HG02623 (cell line): Measurements from ENCODE around the gene PHACTR1.
"Not testable (repeated sequence)": the region's sequence is repeated elsewhere in the genome, so short reads cannot be mapped to it uniquely, and the experiment has no call there.

Experiments used
- ATAC-seq: cut with Tn5 transposase; IDR thresholded peaks from one replicate; pipeline ENCODE4 v1.9.1; 2021; ENCODE audit warnings: moderate library complexity; ENCODE audit not compliant: unreplicated experiment

The PHACTR1 gene

GRCh38 chr6:13216236-13217014 is 499.9 kb downstream of the PHACTR1 start:
- ATAC-seq, result no peak

GRCh38 chr6:13217206-13217905 is 500.8 kb downstream of the PHACTR1 start:
- ATAC-seq, result no peak

- no peak for ATAC-seq
These were observed 503.7 kb downstream of the PHACTR1 start for GRCh38 chr6:13220266-13220665.

GRCh38 chr6:13222048-13222447 is 505.5 kb downstream of the PHACTR1 start:
- ATAC-seq, result no peak

- no peak for ATAC-seq
These were observed 509.5 kb downstream of the PHACTR1 start for GRCh38 chr6:13226071-13226470.

DNA sequence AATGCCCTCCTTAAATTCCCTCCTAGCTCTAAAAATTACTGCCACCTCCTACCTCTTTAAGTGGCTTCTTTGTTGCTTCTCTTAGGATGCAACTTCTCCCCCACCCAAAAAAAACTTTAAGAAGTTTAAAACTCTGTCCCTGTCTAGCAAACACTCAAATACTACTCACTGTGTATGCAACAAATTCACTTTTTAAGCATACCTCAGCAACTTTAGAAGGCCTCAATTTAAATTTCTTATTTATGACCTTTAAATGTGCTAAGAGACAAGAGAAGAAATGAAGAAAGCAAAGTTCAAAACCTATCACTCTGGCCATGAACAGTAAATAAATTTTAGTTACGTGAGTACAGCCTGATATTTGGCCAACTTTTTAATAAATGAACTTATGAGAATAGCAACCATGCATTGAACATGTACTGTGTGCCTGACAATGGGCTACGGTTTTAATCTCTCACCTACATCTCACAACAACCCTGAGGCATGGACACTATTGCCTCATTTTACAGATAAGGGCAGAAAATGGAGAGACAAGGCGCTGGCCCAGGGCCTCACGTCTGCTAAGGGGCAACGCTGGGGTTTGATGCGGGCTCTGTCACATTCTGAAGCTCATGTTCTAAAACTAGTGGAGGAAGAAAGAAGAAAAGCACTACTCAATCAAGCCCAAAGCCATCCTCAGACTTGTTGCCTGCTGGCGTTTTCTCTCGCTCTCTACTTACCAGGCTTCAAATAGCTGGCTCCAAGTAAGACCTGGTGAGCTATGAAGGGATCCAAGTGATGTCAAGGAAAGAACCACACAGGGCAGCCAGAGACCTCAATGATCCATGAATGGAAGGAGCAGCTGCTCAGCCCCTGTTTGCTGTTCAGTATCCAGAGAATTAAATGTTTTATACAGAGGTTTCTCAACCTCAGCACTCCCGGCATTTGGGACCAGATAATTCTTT is 512.0 kb downstream of the PHACTR1 start:
- ATAC-seq, result no peak

GRCh38 chr6:13229205-13230085 is 512.9 kb downstream of the PHACTR1 start:
- ATAC-seq, result peak; percentile 84

DNA sequence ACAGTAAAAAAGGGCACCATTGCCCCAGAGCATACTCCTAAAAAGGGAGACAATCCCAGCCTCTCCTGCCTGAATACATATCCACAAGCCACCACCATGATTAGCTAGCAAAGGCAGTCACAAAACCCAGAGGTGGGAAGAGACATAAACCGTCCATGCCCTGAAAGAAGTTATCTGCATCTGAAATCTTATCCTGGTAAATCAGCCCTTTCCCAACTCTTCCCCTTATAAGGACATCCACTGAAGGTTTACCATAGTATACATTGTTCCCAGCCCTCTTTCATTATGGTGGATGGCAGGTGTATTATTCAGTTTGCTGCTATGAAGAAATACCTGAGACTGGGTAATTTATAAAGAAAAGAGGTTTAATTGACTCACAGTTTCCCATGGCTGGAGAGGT is 516.5 kb downstream of the PHACTR1 start:
- no peak for ATAC-seq

GRCh38 chr6:13234130-13234529 is 517.6 kb downstream of the PHACTR1 start:
- no peak for ATAC-seq

DNA sequence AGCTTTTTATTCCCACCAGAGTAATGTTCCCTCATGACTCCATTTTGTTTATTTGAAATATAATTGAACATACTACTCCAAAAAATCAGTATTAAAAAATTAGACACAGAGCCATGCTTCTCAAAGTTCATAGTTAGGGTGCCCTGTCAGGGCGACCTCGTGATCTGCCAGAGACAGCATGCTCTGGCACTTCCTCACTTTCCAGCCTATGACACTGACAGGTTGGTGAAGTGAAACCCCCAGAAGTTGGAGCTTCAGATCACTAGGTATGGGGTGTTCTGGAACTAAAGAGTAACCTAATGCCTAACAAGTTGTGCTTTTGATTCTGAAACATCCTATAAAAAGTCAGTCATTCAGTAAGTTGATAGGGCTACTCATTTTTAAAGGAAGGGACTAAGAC is 518.8 kb downstream of the PHACTR1 start:
- ATAC-seq, result no peak

DNA sequence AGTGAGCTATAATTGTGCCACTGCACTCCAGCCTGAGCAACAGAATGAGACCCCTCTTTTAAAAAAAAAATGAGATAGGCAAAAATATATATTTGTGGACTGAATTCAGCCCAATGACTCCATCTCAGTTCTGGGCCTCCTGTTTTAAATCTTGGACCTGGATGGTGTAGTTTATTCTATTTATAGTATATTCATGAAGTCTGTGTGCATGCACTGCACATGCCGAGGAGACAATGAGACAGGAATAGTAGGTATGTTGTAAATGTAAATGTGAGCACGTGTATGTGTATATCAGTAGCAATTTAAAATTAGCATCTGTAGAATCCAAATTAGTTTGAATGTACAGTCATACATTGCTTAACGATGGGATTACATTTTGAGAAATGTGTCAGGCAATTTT is 520.8 kb downstream of the PHACTR1 start:
- no peak for ATAC-seq

DNA sequence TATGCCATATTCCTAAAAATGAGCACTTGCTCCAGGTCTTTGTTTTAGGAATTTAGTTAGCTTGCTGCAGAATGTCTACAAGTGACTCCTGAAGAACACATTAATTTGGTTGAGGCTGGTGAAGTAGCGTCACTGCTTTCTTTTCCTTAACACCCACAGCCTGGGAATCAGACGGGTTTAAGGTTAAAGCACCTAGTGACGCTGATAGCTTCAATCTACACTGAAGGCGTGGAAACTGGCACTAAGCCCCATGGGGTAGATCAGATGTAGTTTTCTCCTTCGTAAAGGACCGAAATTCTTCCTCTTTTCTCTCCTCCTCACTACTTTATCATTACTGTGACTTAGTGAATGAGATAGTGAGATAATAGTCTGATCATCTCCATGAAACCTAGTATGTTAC is 521.5 kb downstream of the PHACTR1 start:
- no peak for ATAC-seq

- ATAC-seq, result no peak
These were observed 522.2 kb downstream of the PHACTR1 start for GRCh38 chr6:13238640-13239216.

- no peak for ATAC-seq
These were observed 523.2 kb downstream of the PHACTR1 start for GRCh38 chr6:13239530-13240455.

DNA sequence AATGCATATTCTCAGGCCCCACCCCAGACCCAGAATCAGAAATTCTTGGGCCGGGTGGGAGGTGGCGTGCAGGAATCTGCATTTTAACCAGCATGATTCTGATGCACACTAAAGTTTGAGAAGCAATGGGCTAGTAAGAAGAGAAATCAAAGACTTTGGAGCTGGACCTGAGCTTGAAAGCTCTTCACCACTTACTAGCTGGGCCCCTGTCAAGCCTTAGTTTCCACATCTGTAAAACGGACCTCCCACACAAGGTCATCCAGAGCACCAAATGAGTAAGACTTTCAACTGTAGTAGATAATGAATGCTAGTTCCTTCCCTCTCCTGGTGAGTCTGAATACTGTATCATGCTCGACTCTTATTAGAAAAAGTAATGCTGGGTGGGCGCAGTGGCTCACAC is 524.8 kb downstream of the PHACTR1 start:
- no peak for ATAC-seq

DNA sequence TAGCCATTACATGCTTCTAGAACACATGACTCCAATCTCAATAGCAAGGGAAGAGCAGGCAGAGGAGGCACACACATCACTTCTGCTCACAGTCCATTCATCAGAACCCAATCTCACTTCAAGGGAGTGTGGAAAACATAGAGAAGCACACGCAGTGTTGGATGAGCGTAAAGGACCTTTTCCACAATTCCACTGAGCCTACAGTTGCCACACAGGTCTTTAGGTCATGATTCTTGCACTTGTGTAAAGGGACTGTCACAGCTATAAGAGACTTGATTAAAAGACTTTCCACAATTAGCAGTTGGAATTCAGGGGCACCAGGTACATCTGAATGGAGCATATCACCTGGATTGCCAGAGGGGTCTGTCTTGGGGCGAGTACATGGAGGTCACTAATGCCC is 525.6 kb downstream of the PHACTR1 start:
- no peak for ATAC-seq

- ATAC-seq, result no peak
These were observed 526.0 kb downstream of the PHACTR1 start for GRCh38 chr6:13242590-13242989.

DNA sequence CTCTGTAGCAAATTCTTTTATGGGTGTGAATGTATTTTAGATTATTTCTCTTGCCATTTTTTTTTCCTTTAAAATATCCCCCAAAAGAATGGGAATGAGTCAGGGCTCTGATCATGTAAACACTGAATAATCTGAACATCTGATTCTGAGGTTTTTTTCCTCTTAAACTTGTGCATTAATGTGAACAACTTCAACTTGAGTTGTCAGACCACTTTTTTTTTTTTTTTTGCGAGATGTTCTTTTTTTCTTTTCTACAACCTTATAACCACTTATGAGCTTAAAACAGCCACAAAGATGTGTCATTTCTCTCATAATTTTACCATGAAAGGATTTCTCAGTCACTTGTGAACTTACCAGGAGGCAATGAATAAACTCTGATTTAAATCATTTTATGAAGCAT is 526.5 kb downstream of the PHACTR1 start:
- no peak for ATAC-seq

DNA sequence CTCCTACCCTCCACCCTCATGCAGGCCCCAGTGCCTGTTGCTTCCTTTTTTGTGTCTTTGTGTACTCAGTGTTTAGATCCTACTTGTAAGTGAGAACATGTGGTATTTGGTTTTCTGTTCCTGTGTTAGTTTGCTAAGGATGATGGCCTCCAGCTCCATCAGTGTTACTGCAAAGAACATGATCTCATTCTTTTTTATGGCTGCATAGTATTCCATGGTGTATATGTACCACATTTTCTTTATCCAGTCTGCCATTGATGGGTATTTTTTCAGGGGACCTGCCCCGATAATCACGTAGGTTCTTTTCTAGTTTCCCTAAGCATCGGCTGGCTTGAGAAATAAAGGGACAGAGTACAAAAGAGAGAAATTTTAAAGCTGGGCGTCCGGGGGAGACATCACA is 527.2 kb downstream of the PHACTR1 start:
- not testable (repeated sequence) for ATAC-seq
